Measurements from ENCODE around the gene PCBP2.
"Not testable (repeated sequence)": the region's sequence is repeated elsewhere in the genome, so short reads cannot be mapped to it uniquely, and the experiment has no call there.

Gene PCBP2

DNA sequence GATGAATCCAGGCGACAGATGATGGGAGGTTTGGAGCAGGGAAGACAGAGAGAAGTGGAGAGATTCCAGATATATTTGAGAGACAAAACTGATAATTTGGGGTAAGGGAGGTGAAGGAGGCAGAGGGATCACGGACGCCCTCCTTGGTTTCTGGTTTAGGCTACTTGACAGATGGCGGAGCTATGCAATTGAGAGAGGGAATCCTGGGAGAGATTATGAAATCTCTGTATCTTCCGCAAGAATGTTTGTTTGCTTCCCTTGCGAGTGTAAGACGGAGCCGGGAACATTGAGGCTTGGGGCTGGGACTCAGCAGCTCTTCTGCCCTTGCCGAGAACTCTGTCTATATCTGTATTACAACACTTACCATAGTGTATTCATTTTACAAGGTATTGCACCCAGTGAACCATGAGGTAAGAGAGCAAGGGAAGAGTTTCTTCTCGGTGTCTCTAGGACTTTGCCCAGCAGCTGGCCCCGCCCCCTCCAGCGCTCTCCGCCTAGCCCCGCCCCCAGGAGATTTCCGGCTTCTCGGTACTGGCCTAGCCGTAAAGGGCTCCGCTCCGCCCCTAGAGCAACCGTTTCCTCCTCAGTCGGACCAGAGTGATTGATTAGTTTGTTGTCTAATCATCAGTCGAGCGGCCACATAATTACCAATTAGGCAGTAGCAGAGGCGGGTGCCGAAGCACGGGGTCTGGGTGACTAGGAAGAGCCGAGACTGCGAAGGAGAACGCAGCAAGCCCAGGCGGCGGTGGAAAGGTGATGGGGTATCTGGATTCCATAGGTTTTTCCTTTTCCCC is 10.7 kb upstream of the PCBP2 start, which contains the start of gene PRR13:
PRR13 (plus strand) TSS at position 695 of the 794 bp plus-strand sequence. CDS start 981 bp downstream, outside the sequence.
- DNase-seq: peak; percentile 98

DNA sequence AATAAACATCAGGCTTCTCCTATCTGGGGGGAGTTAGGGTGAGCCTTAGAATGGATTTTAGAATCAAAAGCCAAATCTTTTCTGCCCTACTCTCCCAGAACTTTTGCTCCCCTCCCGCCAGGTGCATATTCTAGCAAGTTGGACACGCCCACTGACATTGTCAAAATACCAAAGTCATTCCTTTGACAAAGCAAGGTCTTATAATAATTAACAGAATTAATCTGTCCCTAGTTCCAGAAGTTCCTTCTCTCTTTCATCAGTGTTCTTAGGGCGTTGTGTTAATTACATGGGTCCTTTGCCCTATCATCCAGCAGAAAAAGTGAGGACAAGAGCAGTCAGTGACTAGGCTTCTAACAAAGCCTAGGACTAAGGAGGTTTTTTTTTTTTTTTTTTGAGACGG is 7.9 kb upstream of the PCBP2 start:
- DNase-seq: no peak

DNA sequence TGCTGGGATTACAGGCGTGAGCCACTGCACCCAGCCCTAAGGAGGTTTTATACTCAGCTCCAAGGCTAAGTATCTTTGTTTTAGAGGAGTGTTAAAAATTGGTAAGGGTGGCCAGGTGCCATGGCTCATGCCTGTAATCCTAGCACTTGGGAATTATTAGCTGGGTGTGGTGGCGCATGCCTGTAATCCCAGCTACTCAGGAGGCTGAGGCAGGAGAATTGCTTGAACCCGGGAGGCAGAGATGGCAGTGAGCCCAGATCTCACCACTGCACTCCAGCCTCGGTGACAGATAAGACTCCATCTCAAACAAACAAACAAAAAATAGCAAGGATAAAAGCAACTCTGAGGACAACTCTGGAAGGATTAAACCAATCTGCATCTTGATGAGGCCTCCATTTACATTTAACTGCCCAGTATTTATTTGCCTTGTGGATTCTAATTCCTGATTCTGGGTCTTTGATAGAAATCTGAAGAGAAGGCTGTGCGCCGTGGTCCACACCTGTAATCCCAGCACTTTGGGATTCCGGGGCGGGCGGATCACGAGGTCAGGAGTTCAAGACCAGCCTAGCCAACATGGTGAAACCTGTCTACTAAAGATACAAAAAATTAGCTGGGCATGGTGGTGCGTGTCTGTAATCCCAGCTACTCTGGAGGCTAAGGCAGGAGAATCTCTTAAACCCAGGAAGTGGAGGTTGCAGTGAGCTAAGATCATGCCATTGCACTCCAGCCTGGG is 7.1 kb upstream of the PCBP2 start:
- DNase-seq: not testable (repeated sequence)

DNA sequence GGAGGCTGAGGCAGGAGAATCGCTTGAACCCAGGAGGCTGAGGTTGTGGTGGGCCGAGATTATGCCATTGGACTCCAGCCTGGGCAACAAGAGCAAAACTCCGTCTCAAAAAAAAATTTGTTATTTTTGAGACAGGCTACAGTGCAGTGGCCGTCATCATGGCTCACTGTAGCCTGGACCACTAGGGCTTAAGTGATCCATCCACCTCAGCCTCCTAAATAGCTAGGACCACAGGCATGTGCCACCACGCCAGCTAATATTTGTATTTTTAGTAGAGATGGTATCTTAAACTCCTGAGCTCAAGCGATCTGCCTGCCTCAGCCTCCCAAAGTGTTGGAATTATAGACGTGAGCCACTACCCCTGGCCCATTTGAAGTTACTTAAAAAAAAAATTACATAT is 966 bp upstream of the PCBP2 start:
- DNase-seq: no peak

DNA sequence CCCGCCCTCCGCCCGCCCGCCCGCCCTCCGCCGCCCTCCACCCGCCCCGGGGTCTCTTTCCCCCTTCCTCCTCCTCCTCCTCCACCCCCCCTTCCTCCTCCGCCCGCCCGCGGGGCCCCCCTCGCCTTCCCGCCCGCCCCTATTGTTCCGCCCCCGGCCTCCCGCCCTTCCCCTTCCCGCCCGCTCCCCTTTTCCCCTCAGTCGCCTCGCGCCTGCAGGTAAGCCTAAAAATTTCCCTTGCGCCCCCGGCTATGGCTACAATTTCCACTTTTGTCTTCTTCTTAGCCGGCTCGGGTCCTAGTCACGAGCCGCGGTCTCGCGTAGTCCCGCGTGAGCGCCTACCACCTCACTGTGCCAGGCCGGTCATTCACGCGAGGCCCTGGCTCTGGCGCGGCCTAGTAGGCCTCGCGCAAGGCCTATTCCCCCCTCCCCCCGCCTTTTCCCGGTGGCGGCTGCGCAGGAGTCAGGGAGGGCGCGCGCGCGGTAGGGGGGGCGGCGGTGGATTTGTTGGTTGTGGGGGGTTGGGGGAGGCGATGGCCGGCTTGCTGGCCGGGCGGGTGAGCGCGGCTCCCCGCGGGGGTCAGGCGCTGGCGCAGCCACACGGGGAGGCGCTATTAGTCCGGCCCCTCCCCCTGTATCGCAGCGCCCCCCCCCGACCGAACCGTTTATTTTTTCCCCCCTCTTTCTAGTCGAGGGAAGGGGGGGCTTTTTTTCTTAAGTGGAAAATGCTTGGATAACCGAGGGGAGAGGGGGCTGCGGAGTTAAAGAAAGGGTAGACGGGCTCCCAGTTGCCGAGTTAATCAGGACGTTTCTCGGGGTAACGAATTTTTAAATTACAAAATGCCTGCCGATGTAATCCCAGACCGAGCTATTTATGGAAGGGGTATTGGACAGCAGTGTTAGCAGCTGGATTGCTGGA is 516 bp downstream of the PCBP2 start:
- DNase-seq: no peak

DNA sequence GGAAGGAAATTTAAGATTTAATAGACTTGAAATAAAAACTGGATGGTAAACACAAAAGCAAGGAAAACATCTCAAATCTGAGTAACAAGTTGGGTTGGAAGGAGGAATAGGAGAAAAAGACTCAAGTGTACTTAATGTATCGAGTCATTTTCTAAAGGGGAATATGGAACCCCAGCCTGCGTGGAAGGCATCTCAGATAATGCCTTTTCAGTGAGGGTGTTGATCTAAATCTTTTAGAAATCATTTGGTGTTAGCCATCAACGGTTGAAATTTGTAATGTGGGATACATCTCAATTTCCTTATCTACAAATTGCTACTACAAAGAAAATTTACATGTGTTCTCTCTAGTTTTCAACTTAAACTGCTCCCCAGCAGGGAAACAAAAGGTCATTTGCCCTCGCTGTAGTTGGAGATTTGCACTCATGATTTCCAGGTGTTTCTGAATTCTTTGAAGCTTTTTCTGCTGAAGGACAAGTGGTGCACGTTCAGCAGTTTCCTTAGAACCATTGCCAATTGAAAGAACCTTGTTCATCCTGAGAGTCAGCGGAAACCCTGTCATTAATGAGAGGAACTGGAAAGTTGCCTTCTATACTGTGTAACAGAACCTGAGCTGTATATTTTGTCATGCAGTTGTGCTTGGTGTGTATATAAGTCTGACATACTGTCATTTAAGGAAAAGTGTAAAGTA is 2.2 kb downstream of the PCBP2 start:
- no peak for DNase-seq

DNA sequence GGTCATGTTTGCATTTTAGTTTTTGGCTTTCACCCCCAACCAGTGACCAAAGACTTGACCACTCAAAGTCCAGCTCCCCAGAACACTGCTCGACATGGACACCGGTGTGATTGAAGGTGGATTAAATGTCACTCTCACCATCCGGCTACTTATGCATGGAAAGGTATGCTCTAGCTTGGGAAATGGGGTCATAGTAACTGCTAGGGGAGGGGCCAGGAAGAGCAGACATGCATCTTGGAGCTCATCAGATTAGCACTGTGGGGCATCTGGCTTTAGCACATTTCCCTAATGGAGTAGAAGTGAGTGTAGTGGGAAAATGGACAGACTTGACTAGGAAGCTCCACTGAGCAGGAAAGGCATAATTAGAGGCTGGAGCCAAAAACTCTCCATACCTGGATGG is 2.8 kb downstream of the PCBP2 start:
- no peak for DNase-seq

DNA sequence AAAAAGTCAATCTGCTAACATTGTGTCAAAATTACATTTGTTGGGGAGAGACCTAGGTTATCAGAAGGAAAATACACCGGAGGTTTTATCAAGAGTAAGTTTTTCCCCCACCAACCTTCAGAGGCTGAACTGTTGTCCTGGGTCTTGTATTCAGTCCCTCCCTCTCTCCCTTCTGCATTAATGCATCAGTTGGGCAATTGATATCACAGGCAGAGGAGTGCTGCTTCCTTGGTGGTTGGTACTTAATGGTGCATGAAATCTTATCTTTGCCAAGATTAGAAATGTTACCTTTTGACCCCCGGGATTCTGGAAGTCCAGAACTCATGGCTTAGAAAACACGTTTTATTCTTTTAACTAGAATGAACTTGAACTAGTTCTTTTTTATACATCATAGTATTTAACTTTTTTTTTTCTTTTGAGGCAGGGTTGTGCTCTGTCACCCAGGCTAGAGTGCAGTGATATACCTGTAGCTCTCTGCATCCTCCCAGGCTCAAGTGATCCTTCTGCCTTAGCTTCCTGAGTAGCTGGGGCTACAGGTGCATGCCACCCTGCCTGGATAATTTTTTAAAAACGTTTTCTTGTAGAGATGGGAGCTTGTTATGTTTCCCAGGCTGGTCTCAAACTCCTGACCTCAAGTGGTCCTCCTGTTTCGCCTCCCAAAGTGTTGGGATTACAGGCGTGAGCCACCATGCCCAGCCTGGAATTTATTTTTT is 4.9 kb downstream of the PCBP2 start:
- no peak for DNase-seq

DNA sequence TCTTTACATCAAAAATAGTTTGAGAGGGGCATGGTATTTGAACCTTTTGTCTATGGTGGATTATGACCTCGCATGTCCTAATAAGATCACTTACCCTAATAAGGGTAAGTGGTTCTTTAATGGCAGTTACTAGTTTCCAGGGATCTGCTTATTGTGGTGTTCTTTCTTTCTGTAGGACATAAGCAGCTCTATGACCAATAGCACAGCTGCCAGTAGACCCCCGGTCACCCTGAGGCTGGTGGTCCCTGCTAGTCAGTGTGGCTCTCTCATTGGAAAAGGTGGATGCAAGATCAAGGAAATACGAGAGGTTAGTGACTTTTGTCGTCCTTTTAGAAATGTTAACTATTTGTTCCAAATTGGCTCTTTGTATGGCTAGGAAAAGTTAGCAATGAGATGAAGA is 7.2 kb downstream of the PCBP2 start:
- no peak for DNase-seq

DNA sequence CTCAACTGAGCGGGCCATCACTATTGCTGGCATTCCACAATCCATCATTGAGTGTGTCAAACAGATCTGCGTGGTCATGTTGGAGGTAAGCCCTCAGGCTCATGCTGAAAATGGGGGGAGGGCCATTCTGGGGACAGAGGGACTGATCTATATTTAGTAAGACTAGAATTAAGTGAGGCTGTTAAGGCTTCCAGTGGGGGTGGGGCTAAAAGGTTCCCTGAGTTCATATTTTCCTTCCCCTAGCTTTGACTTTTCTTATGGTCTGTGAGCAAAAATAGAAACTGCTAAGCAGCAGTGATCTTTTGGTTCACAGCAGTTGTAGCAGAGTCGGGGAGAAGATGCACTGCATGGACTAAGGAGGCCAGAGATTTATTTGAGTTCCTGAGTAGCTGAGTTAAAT is 9.2 kb downstream of the PCBP2 start:
- DNase-seq: no peak

DNA sequence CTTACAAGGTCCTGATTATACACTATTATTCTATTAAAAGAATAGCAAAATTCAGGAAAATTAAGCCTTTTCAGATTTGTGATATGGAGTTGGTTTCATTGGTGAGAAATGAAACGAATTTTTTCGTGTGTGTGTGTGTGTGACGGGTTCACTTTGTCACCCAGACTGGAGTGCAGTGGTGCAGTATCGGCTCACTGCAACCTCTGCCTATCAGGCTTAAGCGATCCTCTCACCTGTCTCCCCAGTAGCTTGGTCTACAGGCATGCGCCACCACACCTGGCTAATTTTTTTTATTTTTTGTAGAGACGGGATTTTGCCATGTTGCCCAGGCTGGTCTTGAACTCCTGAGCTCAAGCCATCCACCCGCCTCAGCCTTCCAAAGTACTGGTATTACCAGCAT is 9.7 kb downstream of the PCBP2 start:
- no peak for DNase-seq

DNA sequence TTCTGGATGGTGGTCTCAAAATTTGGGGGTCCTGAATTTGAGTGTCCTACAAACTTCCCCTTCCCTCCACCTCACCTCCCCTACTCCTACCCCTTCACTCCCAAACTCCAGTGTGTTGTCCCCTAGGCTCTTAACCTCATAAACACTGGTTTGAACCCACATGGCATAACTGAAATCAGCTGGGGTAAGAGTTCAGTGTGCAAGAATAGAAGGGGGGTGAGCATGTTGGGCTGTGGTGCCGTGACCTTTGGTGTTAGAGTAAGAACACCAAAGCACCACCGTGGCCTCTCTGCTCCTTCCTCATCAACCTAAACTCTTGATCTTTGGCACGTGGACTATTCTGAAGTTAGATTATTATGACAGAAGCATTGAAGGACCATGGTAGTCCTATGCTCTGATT is 11.0 kb downstream of the PCBP2 start:
- DNase-seq: no peak

DNA sequence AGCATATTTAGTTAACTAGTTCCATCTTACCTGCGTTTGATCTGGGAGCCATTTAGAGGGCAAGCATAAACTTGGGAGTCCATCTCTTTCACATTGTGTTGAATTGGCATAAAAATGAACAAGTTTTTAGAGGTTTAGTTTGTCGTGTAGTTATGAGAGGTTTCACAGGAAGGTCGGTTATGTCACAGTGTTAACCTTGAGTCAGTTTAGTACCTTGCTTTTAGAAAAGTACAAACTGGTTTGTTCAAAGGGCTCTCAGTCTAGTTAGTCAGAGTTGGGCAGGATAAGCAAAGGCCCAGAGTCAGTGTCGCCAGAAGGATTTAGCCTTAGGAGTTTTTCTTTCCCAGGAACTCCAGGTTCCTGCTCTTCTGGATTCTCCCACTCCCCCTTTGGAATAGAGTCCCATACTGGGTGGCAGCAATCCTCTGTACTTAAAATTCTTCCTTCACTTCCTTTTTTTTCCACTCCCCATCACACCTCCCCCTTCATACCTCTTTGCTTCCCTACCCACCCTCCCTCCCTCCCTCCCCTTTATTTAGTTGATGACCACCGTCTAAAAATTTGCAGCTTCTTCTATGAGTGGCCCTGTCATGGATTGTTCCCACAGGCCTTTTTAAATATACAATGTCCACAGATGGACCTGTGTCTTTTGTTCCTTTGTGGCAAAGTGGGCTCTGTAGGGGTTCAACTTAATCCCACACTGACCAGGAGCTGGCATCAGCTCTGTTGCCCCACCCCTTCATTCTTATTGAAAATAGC is 12.1 kb downstream of the PCBP2 start:
- DNase-seq: no peak

DNA sequence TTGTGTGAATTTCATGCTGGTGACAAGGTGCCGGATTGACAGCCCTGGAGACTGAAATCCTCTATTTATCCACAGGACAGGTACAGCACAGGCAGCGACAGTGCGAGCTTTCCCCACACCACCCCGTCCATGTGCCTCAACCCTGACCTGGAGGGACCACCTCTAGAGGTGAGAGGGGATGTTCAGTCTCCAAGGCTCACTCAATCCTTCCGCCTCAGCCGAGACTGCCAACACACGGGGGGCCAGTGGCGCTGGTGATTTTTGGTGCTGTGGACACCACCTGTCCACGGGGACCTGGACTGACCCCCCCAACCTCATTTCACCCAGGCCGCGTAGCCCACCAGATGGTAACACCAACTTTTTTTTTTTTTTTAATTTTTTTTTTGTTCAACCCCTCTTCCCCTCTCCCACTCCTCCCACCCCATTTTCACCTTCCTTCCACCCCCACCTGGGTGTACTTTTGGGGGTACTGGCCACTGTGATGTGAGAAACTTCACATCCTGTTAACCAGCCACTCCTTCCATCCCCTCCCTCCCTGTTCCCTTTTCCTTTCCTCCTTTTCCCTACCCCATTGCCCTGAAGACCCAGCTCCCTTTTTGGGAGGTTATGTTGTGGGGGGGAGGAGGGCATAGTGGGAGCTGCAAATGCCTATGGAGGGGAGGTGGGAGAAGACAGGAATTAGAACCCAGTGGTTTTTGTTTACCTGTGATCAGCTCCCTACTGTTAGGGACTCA is 12.9 kb downstream of the PCBP2 start:
- no peak for DNase-seq

DNA sequence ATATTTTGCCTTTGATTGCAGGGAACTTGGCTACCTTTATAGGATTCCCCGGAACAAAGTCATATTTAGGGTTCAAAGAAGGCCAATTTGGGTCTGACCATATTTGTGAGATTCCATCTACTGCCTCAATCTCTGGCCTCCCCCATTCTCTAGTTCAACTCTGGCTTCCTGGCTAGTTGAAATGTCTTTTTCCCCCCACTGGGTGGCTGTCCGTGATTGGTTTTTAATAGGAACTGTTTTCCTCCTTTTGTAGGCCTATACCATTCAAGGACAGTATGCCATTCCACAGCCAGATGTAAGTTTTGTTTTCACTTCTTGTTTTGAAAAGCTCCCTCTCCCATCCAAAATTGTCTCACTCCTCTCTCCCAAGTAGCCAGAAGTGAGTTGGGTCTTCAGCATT is 13.8 kb downstream of the PCBP2 start:
- no peak for DNase-seq

DNA sequence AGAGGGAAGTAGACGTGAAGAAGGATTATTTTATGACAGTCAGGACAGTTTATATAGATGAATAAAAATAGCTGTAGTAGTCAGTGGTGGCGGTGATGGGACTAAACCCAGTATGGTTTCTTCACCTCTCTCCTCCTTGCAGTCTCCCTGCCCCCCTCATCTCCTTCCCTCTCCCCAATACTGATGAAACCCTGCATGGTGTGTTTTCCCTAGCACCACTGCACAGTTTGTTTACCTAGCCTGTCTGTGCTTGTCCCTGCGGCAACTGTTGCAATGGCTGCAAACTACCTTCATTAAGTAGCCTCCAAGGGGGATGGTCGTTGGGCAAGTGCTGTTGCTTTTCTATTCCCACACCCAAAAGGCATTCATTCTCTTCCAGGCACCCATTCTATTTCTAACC is 14.7 kb downstream of the PCBP2 start:
- DNase-seq: no peak

DNA sequence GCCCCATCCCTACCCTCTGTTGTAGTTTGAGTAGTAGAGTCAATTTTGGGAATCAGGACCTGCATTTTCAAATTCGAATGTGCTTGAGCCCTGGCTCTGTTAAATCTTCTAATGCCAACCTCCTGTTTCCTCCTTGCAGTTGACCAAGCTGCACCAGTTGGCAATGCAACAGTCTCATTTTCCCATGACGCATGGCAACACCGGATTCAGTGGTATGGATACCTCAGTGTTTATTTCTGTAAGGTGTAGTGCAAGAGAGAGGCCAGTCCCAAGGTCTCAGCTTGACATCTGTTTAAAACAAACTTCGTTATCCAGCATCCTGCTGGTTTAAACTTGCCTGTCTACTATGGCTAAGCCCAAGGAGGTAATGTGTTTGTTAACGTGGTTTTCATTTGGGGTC is 15.2 kb downstream of the PCBP2 start:
- no peak for DNase-seq

DNA sequence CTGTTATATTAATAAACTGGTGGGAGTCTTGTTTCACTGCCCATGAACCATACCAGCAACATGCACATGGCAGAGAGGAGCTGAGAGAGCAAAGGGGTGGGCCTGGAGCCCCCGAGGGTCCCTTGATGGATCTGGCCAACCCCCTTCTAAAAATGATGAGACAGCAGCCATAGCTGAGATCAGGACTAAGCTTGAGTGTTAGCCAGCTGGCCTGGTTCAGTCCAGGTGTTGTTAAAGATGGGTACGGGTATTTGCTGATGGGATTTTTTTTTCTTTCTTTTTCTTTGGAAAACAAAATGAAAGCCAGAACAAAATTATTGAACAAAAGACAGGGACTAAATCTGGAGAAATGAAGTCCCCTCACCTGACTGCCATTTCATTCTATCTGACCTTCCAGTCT is 16.0 kb downstream of the PCBP2 start:
- no peak for DNase-seq

DNA sequence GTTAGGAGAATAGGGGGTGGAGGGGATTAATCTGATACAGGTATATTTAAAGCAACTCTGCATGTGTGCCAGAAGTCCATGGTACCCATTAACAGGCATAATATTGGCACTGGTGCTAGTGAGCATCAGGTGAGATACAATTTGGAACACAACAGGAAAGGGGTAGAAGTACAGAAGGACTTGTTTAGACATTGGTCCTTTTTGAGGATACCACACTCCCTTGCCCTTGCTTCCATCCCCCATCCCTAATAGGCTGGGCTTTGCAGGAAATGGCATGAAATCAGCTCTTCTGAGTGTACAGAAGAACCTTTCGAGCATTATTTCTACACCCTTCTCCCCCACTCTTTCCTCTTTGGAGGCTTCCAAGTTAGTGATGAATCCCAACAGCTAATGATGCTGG is 16.4 kb downstream of the PCBP2 start:
- DNase-seq: no peak

DNA sequence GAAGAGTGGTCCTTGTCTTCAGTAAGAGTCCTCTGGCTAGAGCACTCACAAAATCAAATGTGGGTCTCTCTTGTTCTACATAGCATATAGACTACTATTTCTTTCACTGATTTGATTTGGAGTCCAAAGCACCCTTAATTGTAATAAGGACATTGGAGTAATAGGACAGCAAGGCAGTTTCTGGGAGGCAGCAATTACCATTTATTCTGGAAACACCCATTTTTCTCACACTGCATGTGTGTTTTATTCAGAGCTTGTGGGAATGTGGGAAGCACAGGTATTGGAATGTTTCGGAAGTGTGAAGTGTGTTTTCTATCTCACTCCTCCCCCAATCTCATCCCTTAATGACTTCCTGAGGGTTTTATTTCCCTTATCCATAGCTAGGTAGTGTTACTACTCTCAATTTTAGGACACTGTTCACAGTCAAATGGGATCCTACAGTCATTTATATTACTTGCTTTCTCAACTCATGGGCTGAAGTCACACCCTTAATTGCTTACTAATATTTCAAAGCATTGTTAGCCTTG is 20.2 kb downstream of the PCBP2 start:
- no peak for DNase-seq
